ENCODE results near the gene ARPC1A. TPM values are rescaled to one million over a fixed set of nuclear protein-coding genes. Genes with fewer than 3 reads are reported as not detected.
"Not testable (repeated sequence)": the region's sequence is repeated elsewhere in the genome, so short reads cannot be mapped to it uniquely, and the experiment has no call there.

Gene ARPC1A
- total RNA-seq, 2 donors from 2014 or later: 74.4 to 85.5 TPM

GRCh38 chr7:99362801-99363200 is 37.1 kb downstream of the ARPC1A start:
- intact Hi-C loops (cut with DNase I): no loop called here
- peak; percentile 9 for DNase-seq (ENCODE audit: low spot score)

DNA sequence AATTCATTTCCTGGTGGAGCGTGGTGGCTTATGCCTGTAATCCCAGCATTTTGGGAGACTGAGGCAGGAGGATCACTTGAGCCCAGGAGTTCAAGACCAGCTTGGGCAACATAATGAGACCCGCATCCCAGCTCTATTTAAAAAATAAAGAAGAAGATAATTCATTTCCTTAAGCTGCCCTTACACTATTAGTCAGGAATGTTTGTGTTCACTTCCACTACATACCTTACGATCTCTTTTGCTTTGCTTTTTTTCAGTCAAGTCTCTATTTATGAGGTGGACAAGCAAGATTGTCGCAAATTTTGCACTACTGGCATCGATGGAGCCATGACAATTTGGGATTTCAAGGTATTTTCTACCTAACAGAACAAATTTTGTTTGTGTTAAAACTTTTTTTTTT is 37.6 kb downstream of the ARPC1A start:
- intact Hi-C loops (cut with DNase I): no loop called here
- DNase-seq (ENCODE audit: low spot score): no peak

DNA sequence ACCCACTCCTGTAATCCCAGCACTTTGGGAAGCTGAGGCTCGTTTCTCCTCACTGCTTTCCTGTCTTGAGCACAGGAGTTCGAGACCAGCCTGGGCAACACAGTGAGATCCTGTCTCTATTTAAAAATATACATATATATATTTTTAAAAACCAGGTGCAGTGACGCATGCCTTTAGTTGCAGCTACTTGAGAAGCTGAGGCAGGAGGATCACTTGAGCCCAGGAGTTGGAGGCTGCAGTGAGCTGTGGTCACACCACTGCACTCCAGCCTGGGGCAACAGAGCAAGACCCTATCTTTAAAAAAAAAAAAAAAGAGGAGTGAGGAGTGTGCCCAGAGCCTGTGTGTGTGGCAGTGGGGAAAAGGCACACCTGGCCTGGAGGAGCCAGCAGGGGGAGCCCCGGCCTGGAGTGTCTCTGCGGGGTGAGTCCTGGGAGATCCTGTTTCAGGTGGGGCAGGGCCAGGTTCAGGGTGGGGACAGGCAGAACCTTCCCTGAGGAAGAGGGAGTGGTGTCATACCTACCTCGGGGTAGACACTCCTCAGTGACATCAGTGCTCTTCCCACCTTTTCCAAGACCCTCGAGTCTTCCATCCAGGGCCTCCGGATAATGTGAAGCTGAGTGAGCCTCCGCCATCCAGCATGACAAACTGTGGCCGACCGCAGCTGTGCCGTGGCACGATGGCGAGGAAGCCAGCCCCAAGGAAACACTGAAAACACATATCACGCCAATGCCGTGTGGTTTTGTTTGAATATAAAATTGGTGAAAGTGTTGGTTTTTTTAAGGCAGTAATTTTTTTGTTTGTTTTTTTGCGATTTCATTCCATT is 39.8 kb downstream of the ARPC1A start:
- intact Hi-C loops (cut with DNase I): no loop called here
- peak; percentile 79 for DNase-seq (ENCODE audit: low spot score)

DNA sequence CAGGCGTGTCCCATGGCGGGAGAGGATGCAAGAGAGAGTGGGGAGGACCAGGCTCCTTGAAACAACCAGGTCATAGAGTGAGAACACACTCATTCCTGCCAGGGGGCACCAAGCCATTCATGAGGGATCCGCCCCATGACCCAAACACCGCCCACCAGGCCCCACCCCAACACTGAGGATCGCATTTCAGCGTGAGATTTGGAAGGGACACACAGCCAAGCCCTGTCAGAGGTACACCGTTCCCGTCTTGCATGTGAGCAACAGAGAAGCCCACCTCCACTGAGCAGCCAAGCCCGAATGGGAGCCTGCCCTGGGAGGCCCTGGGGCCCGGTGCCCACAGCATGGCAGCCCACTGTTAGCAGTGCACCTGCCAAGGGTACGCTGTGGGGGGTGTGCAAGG is 40.9 kb downstream of the ARPC1A start:
- intact Hi-C loops (cut with DNase I): no loop called here
- peak; percentile 67 for DNase-seq (ENCODE audit: low spot score)

- intact Hi-C loops (cut with DNase I): no loop called here
Measured at GRCh38 chr7:99368750-99369389, 43.2 kb downstream of the ARPC1A start.

GRCh38 chr7:99369767-99370391 is 44.2 kb downstream of the ARPC1A start:
- intact Hi-C loops (cut with DNase I): no loop called here
- no peak for DNase-seq (ENCODE audit: low spot score)

More at GRCh38 chr7:99368750-99369389, 43.2 kb downstream of the ARPC1A start:
- DNase-seq (ENCODE audit: low spot score): peak; percentile 47

- DNase-seq (ENCODE audit: low spot score): no peak
- intact Hi-C loops (cut with DNase I): no loop called here
Measured at GRCh38 chr7:99371376-99371920, 45.8 kb downstream of the ARPC1A start.

GRCh38 chr7:99372275-99373090 is 46.8 kb downstream of the ARPC1A start:
- DNase-seq (ENCODE audit: low spot score): no peak
- intact Hi-C loops (cut with DNase I): no loop called here

- intact Hi-C loops (cut with DNase I): no loop called here
Measured at GRCh38 chr7:99373091-99374066, 47.7 kb downstream of the ARPC1A start.

GRCh38 chr7:99374111-99375064 is 48.7 kb downstream of the ARPC1A start, which contains the start of gene ARPC1B:
ARPC1B (plus strand) TSS chr7:99374730; CDS start chr7:99385715, 10,985 bp downstream.
- intact Hi-C loops (cut with DNase I): no loop called here
- peak; percentile 95 for DNase-seq (ENCODE audit: low spot score)

More at GRCh38 chr7:99373091-99374066, 47.7 kb downstream of the ARPC1A start:
- DNase-seq (ENCODE audit: low spot score): no peak

- intact Hi-C loops (cut with DNase I): no loop called here
- DNase-seq (ENCODE audit: low spot score): peak; percentile 95
Measured at GRCh38 chr7:99375070-99375807, 49.5 kb downstream of the ARPC1A start.

DNA sequence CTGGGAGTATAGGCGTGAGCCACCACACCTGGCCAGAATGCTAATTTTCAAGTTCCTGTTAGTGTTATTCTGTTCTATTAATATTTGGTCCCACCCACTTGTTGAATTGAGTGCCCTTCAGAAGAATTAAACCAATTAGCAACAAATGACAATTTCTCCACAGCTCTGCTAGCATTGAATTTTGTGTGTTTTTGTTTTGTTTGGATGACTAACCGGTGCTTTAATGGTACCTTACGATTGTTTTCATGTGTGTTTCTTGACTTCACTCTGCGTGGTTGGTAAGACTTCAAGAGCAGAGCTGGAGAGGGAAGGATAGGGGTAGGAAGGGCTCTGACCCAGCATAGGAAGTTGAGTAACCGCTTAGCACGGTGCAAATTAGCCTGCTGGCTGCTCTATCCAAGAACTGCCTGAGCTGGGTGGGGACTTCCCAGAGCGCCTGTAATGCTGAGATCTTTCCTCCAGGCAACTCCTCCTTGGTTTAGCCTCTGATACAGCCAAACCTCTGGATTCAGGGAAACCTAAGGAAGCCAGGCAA is 53.4 kb downstream of the ARPC1A start:
- peak; percentile 92 for DNase-seq (ENCODE audit: low spot score)
- intact Hi-C loops (cut with DNase I): no loop called here

- DNase-seq (ENCODE audit: low spot score); intact Hi-C loops (cut with DNase I): not testable (repeated sequence)
Measured at GRCh38 chr7:99379693-99380031, 54.0 kb downstream of the ARPC1A start.

GRCh38 chr7:99380032-99380822 is 54.5 kb downstream of the ARPC1A start:
- no peak for DNase-seq (ENCODE audit: low spot score)
- intact Hi-C loops (cut with DNase I): no loop called here

Data from posterior vena cava (tissue), 2 donors.